ENCODE results near the gene SET. TPM values are rescaled to one million over a fixed set of nuclear protein-coding genes. Genes with fewer than 3 reads are reported as not detected.

Gene SET
- total and polyA plus RNA-seq, 2 donors (not counting 3 experiments of a cell fraction or from before 2014, with no cell fraction given): 61.1 to 483 TPM

- dilution Hi-C loops (cut with MboI; ENCODE audit: extremely low pct_ligation_motif_present, low sequenced_read_pairs) (no loop called here), intact Hi-C loops (cut with micrococcal nuclease) (no loop called here)
- Histone ChIP-seq H3K9me3 (replicated peaks; ENCODE audit: control insufficient read depth, insufficient read depth, low read length) (no peaks in the 10 kb centered on the region), H3K36me3 (ENCODE audit: control insufficient read depth in 2 of 2, extremely low read depth in 1 of 2, insufficient read depth in 2 of 2, low read length in 2 of 2) (peaks cover 19 to 32% of the 10 kb centered on the region in 2 experiments), H3K4me2 (ENCODE audit: insufficient read depth, low read length) (no peak overlapping the region), H4K20me1 (replicated peaks; ENCODE audit: control insufficient read depth, extremely low read depth, insufficient read depth, low read length) (peaks cover 5% of the 10 kb centered on the region), H3K79me2 (ENCODE audit: control insufficient read depth, insufficient read depth, low read length) (peaks cover 48% of the 10 kb centered on the region), H3K4me3 (replicated peaks in 1 of 3; ENCODE audit: insufficient read depth in 1 of 3, low read depth in 1 of 3, low read length in 3 of 3) (no peak overlapping the region), H3K9me1 (replicated peaks; ENCODE audit: control insufficient read depth, extremely low read depth, insufficient read depth, low read length) (no peaks in the 10 kb centered on the region), H3K27ac (ENCODE audit: insufficient read depth, low read depth, low read length) (no peak overlapping the region), H3K27me3 (ENCODE audit: control insufficient read depth in 2 of 2, insufficient read depth in 2 of 2, low read length in 2 of 2) (no peaks in the 10 kb centered on the region), H2AFZ (ENCODE audit: low read depth, low read length) (no peak overlapping the region), H3K9ac (replicated peaks; ENCODE audit: extremely low read depth, insufficient read depth, low read length) (no peak overlapping the region), H3K4me1 (ENCODE audit: control insufficient read depth, extremely low read depth, insufficient read depth, low read length) (peaks cover 10% of the 10 kb centered on the region)
- FAIRE-seq: no peak
- ChIA-PET POLR2A (no interaction called here), CTCF (interaction anchor here (2.1 kb wide), 1 partner anchor 8 kb away, joined by 12 read pairs; the partner anchor contains the start of gene PKN3)
- no peak for DNase-seq (ENCODE audit: low read depth, low spot score)
- TF ChIP-seq EZH2 (IDR thresholded peaks at IDR 0.05; ENCODE audit: borderline replicate concordance, low read depth, low read length, severe bottlenecking) (no peak), JUN (IDR thresholded peaks at IDR 0.05; ENCODE audit: borderline replicate concordance, insufficient read depth, insufficient read length, low read depth) (no peak), MYC (IDR thresholded peaks at IDR 0.05; ENCODE audit: low read depth, low read length) (no peak), FOS (IDR thresholded peaks at IDR 0.05; ENCODE audit: borderline replicate concordance, insufficient read depth, low read length) (no peak), POLR2AphosphoS5 (IDR thresholded peaks at IDR 0.05; ENCODE audit: insufficient read depth, low read depth, low read length) (no peak), CTCF (IDR thresholded peaks at IDR 0.05; ENCODE audit: extremely low read depth in 1 of 2, insufficient read depth in 1 of 2, low read depth in 1 of 2, low read length in 2 of 2) (no peak), GATA2 (IDR thresholded peaks at IDR 0.05; ENCODE audit: insufficient read depth, insufficient read length, low read depth, low read length) (no peak), POLR2A (IDR thresholded peaks at IDR 0.05; ENCODE audit: low read depth, low read length) (no peak)
- TF ChIP-seq, protein P1, sequence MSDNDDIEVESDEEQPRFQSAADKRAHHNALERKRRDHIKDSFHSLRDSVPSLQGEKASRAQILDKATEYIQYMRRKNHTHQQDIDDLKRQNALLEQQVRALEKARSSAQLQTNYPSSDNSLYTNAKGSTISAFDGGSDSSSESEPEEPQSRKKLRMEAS (IDR thresholded peaks at IDR 0.05; ENCODE audit: insufficient read depth, insufficient read length): no peak
- no TSS peak for BruUV-seq (replicated peaks)
Measured at GRCh38 chr9:128694344-128694743, 5.3 kb downstream of the SET start.
